GM19372 (cell line): ENCODE results near the gene YY2.
"Not testable (repeated sequence)": the region's sequence is repeated elsewhere in the genome, so short reads cannot be mapped to it uniquely, and the experiment has no call there.

ENCODE experiments used
- ATAC-seq: cut with Tn5 transposase; IDR thresholded peaks from one replicate; pipeline ENCODE4 v1.9.1; 2021; ENCODE audit warnings: mild to moderate bottlenecking, low read depth, moderate library complexity; ENCODE audit not compliant: unreplicated experiment

Gene YY2

DNA sequence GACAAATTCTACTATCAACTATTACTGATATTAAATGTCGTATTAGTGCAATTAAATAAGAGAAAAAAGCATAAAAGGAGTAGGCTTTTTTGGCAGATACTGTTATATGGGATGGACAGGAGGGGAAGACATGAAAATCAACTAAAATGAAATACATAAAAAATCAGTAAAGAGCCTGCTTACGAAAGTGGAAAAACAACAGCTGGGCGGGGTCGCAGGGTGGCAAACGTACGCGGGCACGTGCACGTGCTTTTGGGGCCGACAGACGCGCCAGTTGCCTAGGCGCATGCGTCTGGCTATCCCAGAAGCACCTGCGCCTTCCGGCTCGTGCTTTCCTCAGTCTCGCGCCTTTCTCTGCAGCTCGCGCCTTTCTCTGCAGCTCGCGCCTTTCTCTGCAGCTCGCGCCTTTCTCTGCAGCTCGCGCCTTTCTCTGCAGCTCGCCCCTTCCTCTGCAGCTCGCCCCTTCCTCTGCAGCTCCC lies at the start of gene YY2:
TSS of gene YY2 (plus strand) at position 51 of the 479 bp plus-strand sequence. CDS start 498 bp downstream, outside the sequence.
- no peak for ATAC-seq

DNA sequence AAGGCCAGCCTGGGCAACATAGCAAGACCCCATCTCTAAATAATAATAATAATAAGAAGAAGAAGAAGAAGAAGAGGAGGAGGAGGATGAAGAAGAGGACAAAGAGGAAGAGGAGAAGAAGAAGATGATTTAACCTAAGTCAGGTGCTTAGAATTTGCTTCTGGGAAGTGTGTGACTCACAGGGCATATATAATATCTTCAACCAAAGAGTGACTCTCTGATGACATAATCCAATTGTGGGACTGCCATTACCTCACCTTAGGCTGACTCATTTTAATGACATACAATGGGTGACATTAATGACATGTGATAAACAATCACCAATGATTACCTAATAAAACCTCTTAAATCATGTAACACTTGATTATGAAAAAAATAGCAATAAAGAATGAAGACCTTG lies 49.1 kb upstream of the YY2 start:
- no peak for ATAC-seq

GRCh38 chrX:21811832-21812231 lies 44.0 kb upstream of the YY2 start:
- no peak for ATAC-seq

DNA sequence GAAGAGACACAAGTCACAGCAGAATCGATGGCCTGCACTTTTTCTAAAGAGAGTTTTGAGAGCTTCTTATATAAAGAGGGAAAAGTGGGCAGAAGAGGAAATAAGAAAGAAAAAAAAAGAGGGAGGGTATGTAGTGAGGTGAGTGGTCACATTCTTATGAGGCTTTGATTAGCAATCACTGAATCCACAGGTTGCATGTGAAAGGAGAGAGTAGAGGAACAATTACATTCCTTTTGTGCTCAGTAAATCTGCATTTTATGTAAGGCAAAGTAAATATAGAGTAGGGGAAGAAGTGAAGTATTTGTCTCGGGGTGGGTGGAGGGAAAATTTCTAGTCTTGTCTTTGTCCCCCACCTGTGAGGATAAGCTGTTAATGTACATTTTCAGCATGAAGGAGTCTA lies 43.2 kb upstream of the YY2 start:
- no peak for ATAC-seq

- no peak for ATAC-seq
These were observed 42.0 kb upstream of the YY2 start for GRCh38 chrX:21813612-21814368.

GRCh38 chrX:21816136-21816535 lies 39.7 kb upstream of the YY2 start:
- no peak for ATAC-seq

DNA sequence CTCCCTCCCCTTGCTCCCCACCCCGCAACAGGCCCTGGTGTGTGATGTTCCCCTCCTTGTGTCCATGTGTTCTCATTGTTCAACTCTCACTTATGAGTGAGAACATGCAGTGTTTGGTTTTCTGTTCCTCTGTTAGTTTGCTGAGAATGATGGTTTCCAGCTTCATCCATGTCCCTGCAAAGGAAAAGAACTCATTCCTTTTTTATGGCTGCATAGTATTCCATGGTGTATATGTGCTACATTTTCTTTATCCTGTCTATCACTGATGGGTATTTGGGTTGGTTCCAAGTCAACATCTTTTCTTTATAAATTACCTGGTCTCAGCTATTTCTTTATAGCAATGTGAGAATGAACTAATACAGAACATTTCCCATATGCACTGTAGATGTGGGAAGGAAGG lies 35.6 kb upstream of the YY2 start:
- not testable (repeated sequence) for ATAC-seq

GRCh38 chrX:21821875-21822274 lies 33.9 kb upstream of the YY2 start:
- no peak for ATAC-seq

GRCh38 chrX:21831496-21831895 lies 24.3 kb upstream of the YY2 start:
- ATAC-seq = no peak

GRCh38 chrX:21837056-21837455 lies 18.7 kb upstream of the YY2 start:
- no peak for ATAC-seq

GRCh38 chrX:21838937-21839333 lies 16.9 kb upstream of the YY2 start:
- peak; percentile 8 for ATAC-seq

- peak; percentile 78 for ATAC-seq
These were observed 16.2 kb upstream of the YY2 start, which contains the start of gene MBTPS2 for GRCh38 chrX:21839334-21840192. Gene MBTPS2 (plus strand): TSS chrX:21839617. CDS start chrX:21839735, 118 bp downstream.

DNA sequence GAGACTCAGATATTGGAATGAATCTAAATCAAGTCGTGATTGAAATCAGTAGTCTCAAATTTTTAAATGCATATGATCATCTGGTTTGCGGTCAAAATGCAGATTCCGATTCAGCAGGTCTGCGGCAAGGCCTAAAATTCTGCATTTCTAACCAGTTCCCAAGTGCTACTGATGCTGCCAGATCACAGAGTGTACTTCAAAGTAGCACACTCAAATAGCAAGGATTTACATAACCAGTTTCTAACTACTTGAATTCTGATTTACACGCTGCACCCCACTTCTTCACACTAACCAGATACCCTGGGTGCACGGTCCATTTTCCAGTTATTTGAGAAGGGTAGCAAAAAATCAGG lies 15.6 kb upstream of the YY2 start:
- ATAC-seq = no peak

DNA sequence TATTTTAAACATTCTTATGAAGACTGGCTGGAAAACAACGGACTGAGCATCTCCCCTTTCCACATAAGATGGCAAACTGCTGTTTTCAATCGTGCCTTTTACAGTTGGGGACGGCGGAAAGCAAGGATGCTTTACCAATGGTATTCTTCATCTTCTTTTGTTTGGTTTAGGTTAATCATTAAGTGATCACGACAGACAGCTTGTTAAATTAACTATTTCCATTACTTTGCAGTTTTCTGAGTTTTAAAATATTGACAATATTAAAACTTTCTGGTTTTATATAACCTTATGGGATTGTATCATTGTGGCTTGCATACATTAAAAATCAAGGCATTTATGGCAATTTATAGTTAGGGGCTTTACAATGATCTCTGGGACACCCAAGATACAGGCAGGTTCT lies 12.6 kb upstream of the YY2 start:
- ATAC-seq = no peak

DNA sequence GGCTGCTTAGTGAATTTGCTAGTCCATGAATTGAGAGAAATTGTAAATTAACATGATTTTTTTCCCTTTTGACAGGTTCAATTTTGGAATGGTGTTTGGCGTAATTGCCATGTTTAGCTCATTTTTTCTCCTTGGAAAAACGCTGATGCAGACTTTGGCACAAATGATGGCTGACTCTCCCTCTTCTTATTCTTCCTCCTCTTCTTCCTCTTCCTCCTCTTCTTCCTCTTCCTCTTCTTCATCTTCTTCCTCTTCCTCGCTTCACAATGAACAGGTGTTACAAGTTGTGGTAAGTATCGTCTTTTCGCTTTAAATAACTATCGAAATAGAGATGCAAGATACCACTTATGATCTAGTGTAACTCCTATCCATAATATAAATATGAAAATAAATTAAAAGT lies 10.7 kb upstream of the YY2 start:
- no peak for ATAC-seq

DNA sequence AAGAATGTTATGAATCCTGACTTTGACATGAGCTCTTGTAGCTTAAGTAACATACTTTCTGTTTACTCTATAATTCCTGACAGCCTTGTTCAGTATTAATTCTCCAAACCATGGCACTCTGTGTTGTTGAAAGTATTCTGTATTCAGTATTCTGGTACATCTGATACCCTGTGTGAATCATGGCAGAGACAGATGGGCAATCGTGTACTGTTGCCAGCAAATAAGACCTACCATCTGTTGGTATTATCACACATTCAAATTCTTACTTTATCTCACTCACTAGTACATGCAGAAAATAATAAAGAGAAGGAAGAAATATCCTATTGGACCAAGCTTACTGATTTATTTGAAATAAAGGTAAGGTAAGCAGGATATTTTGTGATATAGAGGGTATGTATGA lies 8.4 kb upstream of the YY2 start:
- no peak for ATAC-seq

DNA sequence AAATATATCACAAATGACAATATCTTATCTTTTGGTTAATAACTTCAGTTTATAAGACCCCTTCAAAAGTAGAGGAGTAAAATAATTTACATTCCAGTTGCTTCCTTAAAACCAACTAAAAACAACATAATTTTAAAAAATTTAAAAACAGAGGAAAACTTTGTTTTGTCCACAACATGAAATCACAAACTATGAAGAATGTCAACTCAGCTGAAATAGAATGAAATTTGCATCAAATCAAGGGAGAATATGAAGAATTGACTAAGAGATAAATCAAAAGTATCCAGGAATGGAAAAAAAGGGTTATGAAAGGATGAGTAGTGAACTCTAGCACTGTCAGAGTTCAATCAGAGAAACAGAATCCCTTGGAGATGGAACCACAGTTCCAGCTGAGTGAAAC lies 2.2 kb upstream of the YY2 start:
- no peak for ATAC-seq

DNA sequence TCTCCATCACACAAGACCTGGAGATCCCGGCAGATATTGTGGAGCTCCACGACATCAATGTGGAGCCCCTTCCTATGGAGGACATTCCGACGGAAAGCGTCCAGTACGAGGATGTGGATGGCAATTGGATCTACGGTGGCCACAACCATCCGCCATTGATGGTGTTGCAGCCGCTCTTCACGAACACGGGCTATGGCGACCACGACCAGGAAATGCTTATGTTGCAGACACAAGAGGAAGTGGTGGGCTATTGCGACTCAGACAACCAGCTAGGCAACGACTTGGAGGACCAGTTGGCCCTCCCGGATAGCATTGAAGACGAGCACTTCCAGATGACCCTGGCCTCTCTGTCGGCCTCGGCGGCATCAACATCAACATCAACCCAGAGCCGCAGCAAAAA lies 717 bp downstream of the YY2 start:
- ATAC-seq = no peak

GRCh38 chrX:21863241-21863640 lies 7.5 kb downstream of the YY2 start:
- no peak for ATAC-seq

DNA sequence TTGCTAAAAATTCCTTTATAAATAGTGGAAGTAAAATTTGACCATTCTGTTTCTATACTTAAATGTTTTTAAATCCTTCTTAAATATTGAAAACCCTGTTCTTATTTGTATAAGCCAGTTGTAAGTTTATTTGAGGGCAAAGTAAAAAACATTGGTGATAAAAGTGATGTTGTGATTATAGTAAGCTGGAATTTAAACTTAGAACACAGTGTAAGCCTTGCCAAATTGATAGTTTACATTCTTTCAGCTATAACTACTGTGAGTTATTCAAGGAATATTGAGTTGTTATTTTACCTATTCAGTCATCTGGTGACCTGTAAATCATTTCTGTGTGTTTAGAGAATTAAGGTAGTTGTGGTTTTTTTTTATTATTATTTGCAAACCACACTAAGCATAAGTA lies 9.6 kb downstream of the YY2 start:
- ATAC-seq = no peak

DNA sequence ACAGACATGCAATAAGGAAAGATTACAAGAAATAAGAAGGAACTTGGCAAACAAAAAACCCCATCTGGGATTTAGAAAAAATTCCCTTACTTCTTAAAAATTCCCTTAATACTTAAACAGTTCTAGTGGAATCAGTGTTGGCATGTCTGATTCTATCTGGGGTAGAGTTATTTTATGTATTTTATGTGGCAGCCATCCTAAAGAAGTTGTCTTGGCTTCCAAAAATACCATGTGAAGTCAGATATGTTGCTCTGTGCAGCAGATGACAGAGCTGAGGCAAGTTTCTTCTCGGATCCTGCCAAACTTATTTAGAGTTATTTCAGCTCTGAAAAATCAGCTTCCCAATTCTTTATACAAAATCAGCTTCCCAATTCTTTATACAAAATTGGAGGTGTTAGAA lies 14.7 kb downstream of the YY2 start:
- no peak for ATAC-seq
